Measurements from ENCODE around the gene OOSP2. TPM values are rescaled to one million over a fixed set of nuclear protein-coding genes. Genes with fewer than 3 reads are reported as not detected.

OOSP2 gene
- total RNA-seq, 1 experiment from 2014 or later: not detected

DNA sequence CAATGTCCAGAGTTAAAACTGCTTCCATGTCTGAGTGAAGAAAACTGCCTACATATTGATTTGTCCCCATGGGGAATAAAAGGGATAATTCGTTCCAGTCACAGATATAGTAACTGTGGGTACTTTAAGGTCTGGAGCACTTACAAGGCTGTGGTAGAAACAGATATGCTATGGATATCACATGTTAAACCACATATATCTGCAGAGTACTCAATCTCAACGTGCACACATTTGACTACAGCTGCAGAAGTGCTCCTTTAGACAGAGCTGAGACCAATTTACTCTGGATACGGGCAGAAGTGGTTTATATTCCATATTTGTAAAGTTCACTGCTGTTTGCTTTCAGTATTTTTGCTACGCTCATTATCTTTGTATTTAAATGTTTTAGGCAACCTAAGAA, 38.5 kb downstream of the OOSP2 start:
- BruUV-seq (replicated peaks): no TSS peak
- H3K9me3 ChIP-seq (ENCODE audit: control insufficient read depth, insufficient read depth, low read depth, low read length): no peaks in the 10 kb centered on the region
- DNase-seq (ENCODE audit: low read depth, low spot score): no peak

DNA sequence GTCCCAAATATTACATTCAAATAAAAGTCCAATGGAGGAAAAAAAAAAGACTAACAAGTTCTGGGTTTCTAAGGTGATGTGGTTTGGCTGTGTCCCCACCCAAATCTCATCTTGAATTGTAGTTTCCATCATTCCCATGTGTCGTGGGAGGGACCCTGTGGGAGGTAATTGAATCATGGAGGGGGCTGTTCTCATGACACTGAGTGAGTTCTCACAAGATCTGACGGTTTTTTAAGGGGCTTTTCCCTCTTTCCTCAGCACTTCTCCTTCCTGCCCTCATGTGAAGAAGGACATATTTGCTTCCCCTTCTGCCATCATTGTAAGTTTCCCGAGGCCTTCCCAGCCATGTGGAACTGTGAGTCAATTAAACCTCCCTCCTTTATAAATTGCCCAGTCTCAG, 40.3 kb downstream of the OOSP2 start:
- DNase-seq (ENCODE audit: low read depth, low spot score): no peak
- Histone ChIP-seq H3K9me3 (ENCODE audit: control insufficient read depth, insufficient read depth, low read depth, low read length) (no peaks in the 10 kb centered on the region), H3K27ac (ENCODE audit: low read length) (no peak overlapping the region), H3K4me3 (ENCODE audit: low read depth in 2 of 2, low read length in 2 of 2) (no peak overlapping the region), H3K4me1 (ENCODE audit: control insufficient read depth, insufficient read depth, low read length) (no peaks in the 10 kb centered on the region), H3K27me3 (ENCODE audit: control insufficient read depth, insufficient read depth, low read length) (no peaks in the 10 kb centered on the region), H3K36me3 (ENCODE audit: control insufficient read depth, insufficient read depth, low read length) (no peaks in the 10 kb centered on the region)
- in situ Hi-C loops (cut with HindIII; ENCODE audit: low pct_unique_long_range_greater_than_20kb, low sequenced_read_pairs): no loop called here
- no peak for ATAC-seq
- ChIA-PET CTCF (no interaction called here), POLR2A (no interaction called here)
- intact Hi-C loops (cut with micrococcal nuclease; ENCODE audit: unreplicated experiment): no loop called here
- no TSS peak for BruUV-seq (replicated peaks)
- TF ChIP-seq, protein P1, sequence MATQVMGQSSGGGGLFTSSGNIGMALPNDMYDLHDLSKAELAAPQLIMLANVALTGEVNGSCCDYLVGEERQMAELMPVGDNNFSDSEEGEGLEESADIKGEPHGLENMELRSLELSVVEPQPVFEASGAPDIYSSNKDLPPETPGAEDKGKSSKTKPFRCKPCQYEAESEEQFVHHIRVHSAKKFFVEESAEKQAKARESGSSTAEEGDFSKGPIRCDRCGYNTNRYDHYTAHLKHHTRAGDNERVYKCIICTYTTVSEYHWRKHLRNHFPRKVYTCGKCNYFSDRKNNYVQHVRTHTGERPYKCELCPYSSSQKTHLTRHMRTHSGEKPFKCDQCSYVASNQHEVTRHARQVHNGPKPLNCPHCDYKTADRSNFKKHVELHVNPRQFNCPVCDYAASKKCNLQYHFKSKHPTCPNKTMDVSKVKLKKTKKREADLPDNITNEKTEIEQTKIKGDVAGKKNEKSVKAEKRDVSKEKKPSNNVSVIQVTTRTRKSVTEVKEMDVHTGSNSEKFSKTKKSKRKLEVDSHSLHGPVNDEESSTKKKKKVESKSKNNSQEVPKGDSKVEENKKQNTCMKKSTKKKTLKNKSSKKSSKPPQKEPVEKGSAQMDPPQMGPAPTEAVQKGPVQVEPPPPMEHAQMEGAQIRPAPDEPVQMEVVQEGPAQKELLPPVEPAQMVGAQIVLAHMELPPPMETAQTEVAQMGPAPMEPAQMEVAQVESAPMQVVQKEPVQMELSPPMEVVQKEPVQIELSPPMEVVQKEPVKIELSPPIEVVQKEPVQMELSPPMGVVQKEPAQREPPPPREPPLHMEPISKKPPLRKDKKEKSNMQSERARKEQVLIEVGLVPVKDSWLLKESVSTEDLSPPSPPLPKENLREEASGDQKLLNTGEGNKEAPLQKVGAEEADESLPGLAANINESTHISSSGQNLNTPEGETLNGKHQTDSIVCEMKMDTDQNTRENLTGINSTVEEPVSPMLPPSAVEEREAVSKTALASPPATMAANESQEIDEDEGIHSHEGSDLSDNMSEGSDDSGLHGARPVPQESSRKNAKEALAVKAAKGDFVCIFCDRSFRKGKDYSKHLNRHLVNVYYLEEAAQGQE (IDR thresholded peaks at IDR 0.05; ENCODE audit: insufficient read depth in 1 of 2, low read depth in 2 of 2, low read length in 1 of 2): no peak
- TF ChIP-seq, protein P2, sequence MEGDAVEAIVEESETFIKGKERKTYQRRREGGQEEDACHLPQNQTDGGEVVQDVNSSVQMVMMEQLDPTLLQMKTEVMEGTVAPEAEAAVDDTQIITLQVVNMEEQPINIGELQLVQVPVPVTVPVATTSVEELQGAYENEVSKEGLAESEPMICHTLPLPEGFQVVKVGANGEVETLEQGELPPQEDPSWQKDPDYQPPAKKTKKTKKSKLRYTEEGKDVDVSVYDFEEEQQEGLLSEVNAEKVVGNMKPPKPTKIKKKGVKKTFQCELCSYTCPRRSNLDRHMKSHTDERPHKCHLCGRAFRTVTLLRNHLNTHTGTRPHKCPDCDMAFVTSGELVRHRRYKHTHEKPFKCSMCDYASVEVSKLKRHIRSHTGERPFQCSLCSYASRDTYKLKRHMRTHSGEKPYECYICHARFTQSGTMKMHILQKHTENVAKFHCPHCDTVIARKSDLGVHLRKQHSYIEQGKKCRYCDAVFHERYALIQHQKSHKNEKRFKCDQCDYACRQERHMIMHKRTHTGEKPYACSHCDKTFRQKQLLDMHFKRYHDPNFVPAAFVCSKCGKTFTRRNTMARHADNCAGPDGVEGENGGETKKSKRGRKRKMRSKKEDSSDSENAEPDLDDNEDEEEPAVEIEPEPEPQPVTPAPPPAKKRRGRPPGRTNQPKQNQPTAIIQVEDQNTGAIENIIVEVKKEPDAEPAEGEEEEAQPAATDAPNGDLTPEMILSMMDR (IDR thresholded peaks at IDR 0.05): no peak
- TF ChIP-seq TCF7L2 (IDR thresholded peaks at IDR 0.05; ENCODE audit: low read depth, low read length) (no peak), SIN3A (IDR thresholded peaks at IDR 0.05; ENCODE audit: borderline replicate concordance, insufficient read depth, low read depth, low read length) (no peak), POLR2AphosphoS5 (IDR thresholded peaks at IDR 0.05; ENCODE audit: low read depth, low read length) (no peak)

More for the DNA sequence above, 38.5 kb downstream of the OOSP2 start:
- Histone ChIP-seq H3K4me1 (ENCODE audit: control insufficient read depth, insufficient read depth, low read length) (no peaks in the 10 kb centered on the region), H3K27ac (ENCODE audit: low read length) (no peak overlapping the region), H3K36me3 (ENCODE audit: control insufficient read depth, insufficient read depth, low read length) (no peaks in the 10 kb centered on the region), H3K4me3 (ENCODE audit: low read depth in 2 of 2, low read length in 2 of 2) (no peak overlapping the region), H3K27me3 (ENCODE audit: control insufficient read depth, insufficient read depth, low read length) (no peaks in the 10 kb centered on the region)
- in situ Hi-C loops (cut with HindIII; ENCODE audit: low pct_unique_long_range_greater_than_20kb, low sequenced_read_pairs) (no loop called here), intact Hi-C loops (cut with micrococcal nuclease; ENCODE audit: unreplicated experiment) (no loop called here)
- ChIA-PET POLR2A (no interaction called here), CTCF (no interaction called here)
- ATAC-seq: no peak
- no peak for TF ChIP-seq POLR2AphosphoS5 (IDR thresholded peaks at IDR 0.05; ENCODE audit: low read depth, low read length)
- TF ChIP-seq, protein P1 (IDR thresholded peaks at IDR 0.05; ENCODE audit: insufficient read depth in 1 of 2, low read depth in 2 of 2, low read length in 1 of 2): no peak

Data from Panc1 (cell line).